Endothelial cell of umbilical vein (primary cell): ENCODE data around the gene OR13J1. TPM values are rescaled to one million over a fixed set of nuclear protein-coding genes. Genes with fewer than 3 reads are reported as not detected.

Experiments
- BruUV-seq: library from RNA; stranded (reverse); fragments of 400-500 nt; replicated peaks from 2 replicates; lab custom pipeline; 2021; lab: Mats Ljungman, UMichigan
- CTCF ChIA-PET: fragments of 300-600, 350-600 bp; sonication (Branson Sonifier 250); formaldehyde crosslinking; loops from one replicate; lab custom pipeline; 2021; ENCODE audit warnings: antibody characterized with exemption, inconsistent platforms; lab: Charles Lee
- POLR2A ChIA-PET: fragments of 300-600, 350-600 bp; sonication (Branson Sonifier 250); formaldehyde crosslinking; loops from one replicate; lab custom pipeline; 2021; ENCODE audit warnings: antibody characterized with exemption, inconsistent platforms; lab: Charles Lee
- DNase-seq: peaks from one replicate; pipeline ENCODE4 v3.0.0-alpha.2; 2011; ENCODE audit warnings: low read depth, low spot score
- FAIRE-seq: peaks from 2 replicates; lab custom pipeline; 2011; peaks lifted over from hg19 to GRCh38; lab: Jason Lieb, UNC
- H2AFZ ChIP-seq: 2 replicates; pipeline ENCODE4 v1.6.0; 2012; ENCODE audit warnings: low read depth, low read length, control low read depth, inconsistent platforms
- H3K27ac ChIP-seq: 2 replicates; pipeline ENCODE4 v1.5.1; 2011; ENCODE audit warnings: low read depth, mild to moderate bottlenecking, control low read depth, low read length, moderate library complexity; ENCODE audit not compliant: insufficient read depth
- H3K27me3 ChIP-seq, 2 experiments: 2 replicates each; pipeline versions ENCODE4 v1.6.0 to v1.6.1; 2011; ENCODE audit warnings: low read length in 2 of 2, mixed read lengths in 1 of 2; ENCODE audit not compliant: control insufficient read depth in 2 of 2, insufficient read depth in 2 of 2
- H3K36me3 ChIP-seq, 2 experiments: 2 replicates in 1 of 2; 3 replicates in 1 of 2; pipeline ENCODE4 v1.5.1; 2011; ENCODE audit warnings: low read length in 2 of 2, mild to moderate bottlenecking in 1 of 2, moderate library complexity in 1 of 2; ENCODE audit not compliant: control insufficient read depth in 2 of 2, insufficient read depth in 2 of 2; ENCODE audit errors: extremely low read depth in 1 of 2
- H3K4me1 ChIP-seq: 3 replicates; pipeline ENCODE4 v1.5.1; 2011; ENCODE audit warnings: mild to moderate bottlenecking, low read length; ENCODE audit not compliant: control insufficient read depth, insufficient read depth; ENCODE audit errors: extremely low read depth
- H3K4me2 ChIP-seq: 2 replicates; pipeline ENCODE4 v1.6.1; 2011; ENCODE audit warnings: low read length, control low read depth, mixed read lengths; ENCODE audit not compliant: insufficient read depth
- H3K4me3 ChIP-seq, 3 experiments: fragments of 200-600 bp in 1 of 3; sonication (generic), shearing (Covaris generic) in 1 of 3; replicated peaks in 1 of 3; 2 replicates each; pipeline ENCODE4 v1.5.1; 2011 to 2016; ENCODE audit warnings: control low read depth in 3 of 3, low read length in 3 of 3, mild to moderate bottlenecking in 2 of 3, inconsistent platforms in 1 of 3, low read depth in 1 of 3, moderate library complexity in 1 of 3; ENCODE audit not compliant: insufficient read depth in 1 of 3
- H3K79me2 ChIP-seq: 2 replicates; pipeline ENCODE4 v1.6.0; 2012; ENCODE audit warnings: low read length, inconsistent platforms; ENCODE audit not compliant: control insufficient read depth, insufficient read depth
- H3K9ac ChIP-seq: replicated peaks from 2 replicates; pipeline ENCODE3; 2011; ENCODE audit warnings: low read length, control low read depth; ENCODE audit not compliant: insufficient read depth; ENCODE audit errors: extremely low read depth
- H3K9me1 ChIP-seq: replicated peaks from 3 replicates; pipeline ENCODE4 v1.6.0; 2011; ENCODE audit warnings: mild to moderate bottlenecking, low read length; ENCODE audit not compliant: control insufficient read depth, insufficient read depth; ENCODE audit errors: extremely low read depth
- H3K9me3 ChIP-seq: replicated peaks from 2 replicates; pipeline ENCODE4 v1.5.1; 2012; ENCODE audit warnings: low read length, inconsistent platforms; ENCODE audit not compliant: control insufficient read depth, insufficient read depth
- H4K20me1 ChIP-seq: replicated peaks from 2 replicates; pipeline ENCODE3; 2011; ENCODE audit warnings: mild to moderate bottlenecking, low read length; ENCODE audit not compliant: control insufficient read depth, insufficient read depth; ENCODE audit errors: extremely low read depth
- FOS ChIP-seq: IDR thresholded peaks from 2 replicates; pipeline ENCODE4 v1.6.1; 2011; ENCODE audit warnings: mild to moderate bottlenecking, low read length, moderate library complexity, borderline replicate concordance; ENCODE audit not compliant: insufficient read depth
- GATA2 ChIP-seq: IDR thresholded peaks from 2 replicates; pipeline ENCODE4 v1.7.0; 2011; ENCODE audit warnings: low read depth, mild to moderate bottlenecking, moderate library complexity, mixed read lengths, low read length; ENCODE audit not compliant: insufficient read length, insufficient read depth
- JUN ChIP-seq: IDR thresholded peaks from 2 replicates; pipeline ENCODE4 v1.6.1; 2011; ENCODE audit warnings: borderline replicate concordance, low read depth; ENCODE audit not compliant: insufficient read length, insufficient read depth
- MYC ChIP-seq: IDR thresholded peaks from one replicate; pipeline ENCODE4 v1.6.1; 2011; ENCODE audit warnings: mild to moderate bottlenecking, low read depth, low read length
- POLR2A ChIP-seq: IDR thresholded peaks from 2 replicates; pipeline ENCODE4 v1.6.1; 2012; ENCODE audit warnings: low read depth, mild to moderate bottlenecking, control low read depth, low read length
- POLR2AphosphoS5 ChIP-seq: IDR thresholded peaks from 2 replicates; pipeline ENCODE4 v1.6.1; 2012; ENCODE audit warnings: low read depth, mild to moderate bottlenecking, control low read depth, low read length, moderate library complexity; ENCODE audit not compliant: insufficient read depth
- dilution Hi-C: fragments of 300-500 bp; cut with MboI; formaldehyde crosslinking; loops from one replicate; pipeline ENCODE4 v1.15.0; 2019; ENCODE audit warnings: low sequenced_read_pairs; ENCODE audit not compliant: extremely low pct_ligation_motif_present
- intact Hi-C: fragments of 100-400 bp; cut with micrococcal nuclease; formaldehyde crosslinking; loops from one replicate; pipeline ENCODE4 v1.10.0; 2022
- polyA plus RNA-seq, 4 experiments: library from polyadenylated mRNA; depleted of rRNA in 3 of 4; stranded (reverse) in 3 of 4; unstranded in 1 of 4; fragments of >200 nt; gene quantifications; 2 replicates each; pipeline versions ENCODE4 v1.2.1 to v1.2.3, GENCODE V29; 2011 to 2012; ENCODE audit warnings: missing spikeins in 1 of 4
- total RNA-seq: library from RNA; stranded (reverse); gene quantifications from 2 replicates; pipeline ENCODE4 v1.2.3, GENCODE V29; 2021
- TF ChIP-seq, protein P1 (sequence below): IDR thresholded peaks from 2 replicates; pipeline ENCODE4 v1.6.1; 2011; ENCODE audit not compliant: insufficient read depth, insufficient read length

Gene OR13J1
- total and polyA plus RNA-seq, 2 donors (not counting 3 experiments of a cell fraction or from before 2014, with no cell fraction given) = not detected

DNA sequence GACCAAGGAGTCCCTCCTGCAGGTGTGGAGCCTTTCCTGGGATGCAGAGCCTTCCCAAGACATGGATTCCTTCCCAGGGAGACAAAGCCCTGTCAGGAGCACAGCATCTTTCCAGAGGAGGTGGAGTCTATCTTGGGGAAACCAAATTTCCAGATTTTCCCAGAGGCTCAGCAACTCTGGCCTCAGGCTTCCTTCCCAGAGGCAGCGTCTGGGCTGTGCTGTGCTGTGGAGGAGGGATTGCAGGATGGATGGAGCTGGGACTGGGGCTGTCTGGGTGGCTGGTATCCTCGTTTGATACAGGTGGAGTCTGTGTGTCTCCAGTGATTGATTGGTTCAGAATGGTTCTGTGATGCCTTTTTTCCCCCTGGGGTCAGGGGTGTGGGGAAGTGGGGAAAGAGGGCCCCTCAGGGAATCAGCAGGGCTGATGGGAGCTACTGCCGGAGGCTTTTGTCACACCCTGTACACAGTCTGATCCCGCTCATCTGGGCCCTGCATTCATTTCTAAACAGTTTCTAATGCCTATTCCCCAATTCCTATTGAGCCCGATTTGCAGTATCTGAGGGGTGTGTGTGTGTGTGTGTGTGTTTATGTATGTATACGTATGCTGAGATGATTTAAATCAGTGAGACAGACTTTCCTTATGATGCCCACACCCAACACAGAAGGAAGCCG lies 16.0 kb downstream of the OR13J1 start:
- no peak overlapping the region for H3K27ac ChIP-seq
- H3K36me3 ChIP-seq = no peaks in the 10 kb centered on the region
- POLR2A ChIA-PET = no interaction called here
- H3K9me3 ChIP-seq = no peaks in the 10 kb centered on the region
- no peaks in the 10 kb centered on the region for H3K9me1 ChIP-seq
- H2AFZ ChIP-seq = no peak overlapping the region
- BruUV-seq = no TSS peak
- H3K4me2 ChIP-seq = no peak overlapping the region
- H3K27me3 ChIP-seq = peaks cover 22 to 41% of the 10 kb centered on the region in 2 experiments
- no peak overlapping the region for H3K9ac ChIP-seq
- intact Hi-C loops = no loop called here
- H3K79me2 ChIP-seq = no peaks in the 10 kb centered on the region
- CTCF ChIA-PET = interaction anchor here (1.3 to 1.4 kb wide), 2 partner anchors 28 to 64 kb away, joined by 3 to 5 read pairs; no protein-coding TSS in a partner anchor
- dilution Hi-C loops = no loop called here
- DNase-seq (no peak), FAIRE-seq (no peak)
- no peaks in the 10 kb centered on the region for H3K4me1 ChIP-seq
- H4K20me1 ChIP-seq = no peaks in the 10 kb centered on the region
- no peak overlapping the region for H3K4me3 ChIP-seq
- TF ChIP-seq FOS (no peak), MYC (no peak), POLR2AphosphoS5 (no peak), POLR2A (no peak), JUN (no peak), GATA2 (no peak)
- TF ChIP-seq, protein P1, sequence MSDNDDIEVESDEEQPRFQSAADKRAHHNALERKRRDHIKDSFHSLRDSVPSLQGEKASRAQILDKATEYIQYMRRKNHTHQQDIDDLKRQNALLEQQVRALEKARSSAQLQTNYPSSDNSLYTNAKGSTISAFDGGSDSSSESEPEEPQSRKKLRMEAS = no peak
